Ramos (cell line): ENCODE data around the gene SV2C.
"Not testable (repeated sequence)": the region's sequence is repeated elsewhere in the genome, so short reads cannot be mapped to it uniquely, and the experiment has no call there.

Experiments
- in situ Hi-C: fragments of 300-500 bp; cut with MboI; formaldehyde crosslinking; loops from one replicate; pipeline ENCODE4 v1.14.3; 2022; ENCODE audit warnings: low sequenced_read_pairs; ENCODE audit not compliant: unreplicated experiment

Gene SV2C

GRCh38 chr5:76289692-76290091 lies 206.5 kb downstream of the SV2C start:
- in situ Hi-C loops = no loop called here

DNA sequence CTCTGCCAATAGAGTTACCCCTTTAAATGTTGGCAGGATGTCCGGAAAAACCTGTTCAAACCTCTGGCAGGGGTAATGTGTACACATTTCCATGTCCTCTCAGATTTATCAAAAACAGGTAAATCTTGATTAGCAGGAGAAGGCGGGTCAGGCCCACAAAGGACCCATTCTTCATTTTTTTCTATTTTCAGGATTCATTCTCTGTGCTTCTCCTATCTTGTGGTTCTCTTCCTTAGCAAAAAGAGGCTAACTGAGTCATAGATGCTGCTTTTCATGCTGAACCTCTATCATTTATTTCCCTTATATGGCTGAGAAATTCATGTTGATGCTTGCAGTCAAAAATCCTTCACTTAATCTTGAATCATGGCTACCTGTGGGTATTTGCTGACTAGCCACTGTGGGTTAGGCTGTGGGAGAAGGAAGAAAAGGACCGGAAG lies 207.2 kb downstream of the SV2C start:
- in situ Hi-C loops = no loop called here

DNA sequence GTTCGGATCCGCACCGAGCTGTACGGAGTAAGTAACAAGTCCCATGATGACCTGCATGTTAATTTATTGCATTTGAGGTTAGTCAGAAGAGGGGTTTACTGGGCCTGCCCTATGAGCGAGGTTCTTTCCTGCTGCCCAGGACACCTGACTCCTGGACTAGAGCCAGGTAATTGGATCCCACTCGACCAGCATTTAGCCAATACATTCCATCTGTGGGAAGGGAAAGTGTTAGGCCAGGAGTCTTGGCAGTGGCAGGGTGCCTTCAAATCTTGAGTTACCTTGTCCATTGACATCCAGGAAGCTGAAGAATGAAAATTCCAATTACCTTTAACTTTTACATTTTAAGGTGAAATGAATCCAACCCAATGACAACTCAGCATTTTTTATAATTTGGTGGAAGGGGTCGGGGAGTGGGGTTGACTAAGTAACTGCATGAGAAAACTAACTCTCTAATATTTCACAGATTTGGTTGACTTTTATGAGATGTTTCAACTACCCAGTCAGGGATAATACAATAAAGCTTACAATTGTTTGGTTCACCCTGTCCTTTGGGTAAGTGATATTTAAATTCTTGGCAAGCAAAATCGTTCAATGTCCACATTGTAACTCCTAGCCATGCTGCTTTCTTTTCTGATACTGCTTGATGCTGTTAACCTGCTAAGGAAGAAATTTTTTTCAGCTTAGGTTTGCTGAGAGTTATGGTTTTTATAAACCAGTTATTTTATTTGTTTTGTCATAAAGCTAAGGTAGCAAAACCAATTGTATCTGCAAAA lies 208.3 kb downstream of the SV2C start:
- in situ Hi-C loops = no loop called here

DNA sequence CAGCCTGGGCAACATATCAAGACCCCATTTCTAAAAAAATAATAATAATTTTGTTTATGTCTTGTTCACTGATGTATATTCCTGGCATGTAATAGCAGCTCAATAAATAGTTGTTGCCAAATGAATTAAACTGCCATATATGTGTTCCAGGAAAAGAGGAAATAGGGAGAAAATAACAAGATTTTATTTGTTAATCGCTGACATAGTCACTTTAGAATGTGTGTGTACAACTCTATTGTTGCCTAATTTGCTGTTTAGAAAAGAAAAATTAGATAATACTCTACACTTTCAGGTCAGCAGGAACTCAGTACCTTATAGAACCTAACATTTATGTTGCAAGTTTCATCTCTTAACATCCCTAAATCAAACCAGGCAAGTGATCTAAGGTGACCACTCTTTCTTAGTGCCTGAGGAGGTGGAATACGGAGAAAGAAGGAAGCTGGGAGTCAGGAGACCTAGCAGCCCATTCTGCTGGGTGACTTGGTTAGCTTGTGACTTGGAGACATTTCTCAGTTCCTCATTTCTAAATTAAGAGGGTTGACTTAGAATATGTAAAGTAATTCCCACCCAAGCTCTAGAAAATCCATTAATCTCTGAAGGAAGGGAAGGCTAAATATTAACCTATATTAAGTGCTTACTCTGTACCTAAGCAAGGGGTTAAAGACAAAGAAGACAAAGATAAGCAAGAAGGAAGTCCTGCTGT lies 209.6 kb downstream of the SV2C start:
- in situ Hi-C loops = no loop called here

DNA sequence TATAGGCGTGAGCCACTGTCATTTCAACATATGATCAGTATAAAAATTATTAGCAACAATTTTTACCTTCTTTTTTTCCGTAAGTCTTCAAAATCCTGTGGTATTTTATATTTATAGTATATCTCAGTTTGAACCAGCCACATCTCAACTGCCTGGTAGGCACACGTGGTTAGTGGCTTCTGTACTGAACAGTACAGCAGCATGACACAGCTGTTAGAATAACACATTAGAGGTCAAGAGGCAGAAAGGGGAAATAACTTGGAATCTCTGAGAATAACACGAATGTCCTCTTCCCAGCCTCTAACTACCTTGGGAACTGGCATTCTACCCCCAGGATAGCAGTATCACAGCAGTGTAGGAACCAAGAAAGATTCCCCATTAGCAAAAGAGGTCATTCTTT lies 211.4 kb downstream of the SV2C start:
- in situ Hi-C loops = no loop called here

- in situ Hi-C loops = no loop called here
These were observed 215.7 kb downstream of the SV2C start for GRCh38 chr5:76298852-76299251.

DNA sequence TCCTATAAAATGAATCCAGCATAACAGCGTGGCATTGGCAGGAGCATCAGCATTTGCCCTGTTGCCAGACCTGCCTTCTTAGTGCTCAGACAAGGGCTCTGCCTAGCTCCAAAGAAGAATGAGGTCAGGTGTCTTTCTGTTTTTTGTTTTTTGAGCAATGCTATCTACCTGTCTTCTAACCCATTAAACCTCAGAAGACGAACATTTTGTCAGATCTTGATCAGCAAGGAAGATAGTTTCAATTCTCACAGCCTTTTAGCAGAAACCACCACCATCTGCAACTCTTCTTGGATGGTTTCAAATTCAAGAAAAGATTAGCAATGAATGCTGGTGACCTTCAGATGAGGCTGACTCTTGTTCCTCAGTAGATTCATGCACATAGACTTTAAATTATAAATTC lies 216.4 kb downstream of the SV2C start:
- in situ Hi-C loops = no loop called here

DNA sequence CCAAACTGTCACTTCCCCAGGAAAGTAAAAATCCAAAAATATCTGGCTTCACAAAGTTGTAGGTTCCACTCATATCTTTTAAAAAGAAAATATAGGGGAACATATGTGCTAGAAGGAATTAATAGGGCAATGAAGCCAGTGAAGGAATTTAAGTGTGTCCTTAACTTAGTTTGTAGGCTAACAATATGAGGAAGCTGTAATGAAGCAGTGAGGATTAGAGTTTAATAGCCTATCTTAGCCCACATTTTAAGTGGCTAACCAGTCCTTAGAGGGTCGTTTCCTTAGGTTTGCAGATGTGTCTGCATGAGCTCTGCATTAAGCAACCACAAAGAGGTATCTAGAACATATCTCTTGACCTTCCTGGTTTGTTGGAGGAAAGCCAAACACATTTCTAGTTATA lies 218.7 kb downstream of the SV2C start:
- in situ Hi-C loops = not testable (repeated sequence)

DNA sequence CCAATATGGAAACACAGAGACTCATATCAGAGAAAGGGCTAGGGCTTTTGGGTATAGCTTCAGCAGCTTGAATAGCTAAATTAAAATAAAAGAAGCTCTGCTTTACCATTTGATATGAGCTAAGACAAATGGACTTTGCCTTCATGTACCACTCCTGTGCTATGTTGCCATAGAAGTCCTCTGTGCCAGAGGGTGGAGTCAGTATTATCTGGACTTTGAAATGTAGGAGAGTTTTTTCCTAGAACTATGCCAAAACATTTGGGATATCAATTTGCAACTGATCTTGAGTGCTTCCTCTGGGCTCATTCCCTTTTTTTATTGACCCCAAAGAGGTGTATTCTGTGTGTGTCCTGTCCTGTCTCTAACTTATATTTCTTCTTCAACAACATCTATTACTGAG lies 219.5 kb downstream of the SV2C start:
- in situ Hi-C loops = not testable (repeated sequence)

DNA sequence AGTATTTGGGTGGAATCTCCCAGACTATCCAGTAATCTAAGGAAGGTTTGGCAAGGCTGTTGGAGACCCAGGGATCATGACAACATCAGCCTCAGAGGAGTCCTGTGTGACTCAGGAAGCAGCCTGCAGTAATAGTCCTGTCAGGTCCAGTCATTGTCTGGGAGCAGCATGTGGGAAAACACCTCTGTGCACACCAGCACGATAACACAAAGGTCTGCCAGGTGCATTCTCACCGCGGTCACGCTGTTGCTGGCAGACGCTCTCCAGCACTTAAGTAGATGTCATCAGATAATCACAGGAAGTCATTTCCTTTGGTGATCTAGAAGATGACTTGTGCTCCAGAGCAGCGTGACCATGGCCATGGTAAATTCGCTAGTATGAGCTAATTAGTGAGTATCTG lies 220.7 kb downstream of the SV2C start:
- in situ Hi-C loops = no loop called here

GRCh38 chr5:76305269-76305668 lies 222.1 kb downstream of the SV2C start:
- in situ Hi-C loops = no loop called here

GRCh38 chr5:76305775-76306174 lies 222.6 kb downstream of the SV2C start:
- in situ Hi-C loops = no loop called here

- in situ Hi-C loops = no loop called here
These were observed 227.0 kb downstream of the SV2C start for GRCh38 chr5:76310208-76310607.

DNA sequence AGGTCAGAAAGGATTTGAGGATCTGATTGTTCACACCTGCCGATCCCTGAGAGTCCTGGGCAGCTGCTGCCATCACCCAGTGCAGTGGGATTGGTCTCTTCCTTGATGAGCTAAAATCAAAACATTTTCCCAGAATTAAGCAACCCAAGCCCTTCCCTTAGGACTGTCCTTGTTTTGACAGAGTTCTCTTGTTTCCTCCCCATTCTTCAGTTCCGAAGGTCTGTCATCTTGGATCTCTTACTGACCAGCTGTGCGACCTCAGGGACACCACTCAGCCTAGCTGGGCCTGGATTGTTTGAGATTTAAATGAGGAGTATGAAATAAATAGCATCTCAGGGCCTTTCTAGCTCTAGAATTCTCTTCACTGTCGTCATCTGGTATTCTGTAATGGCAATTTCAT lies 229.6 kb downstream of the SV2C start:
- in situ Hi-C loops = no loop called here

- in situ Hi-C loops = no loop called here
These were observed 231.5 kb downstream of the SV2C start for GRCh38 chr5:76314643-76315042.

GRCh38 chr5:76319673-76320072 lies 236.5 kb downstream of the SV2C start:
- in situ Hi-C loops = no loop called here

DNA sequence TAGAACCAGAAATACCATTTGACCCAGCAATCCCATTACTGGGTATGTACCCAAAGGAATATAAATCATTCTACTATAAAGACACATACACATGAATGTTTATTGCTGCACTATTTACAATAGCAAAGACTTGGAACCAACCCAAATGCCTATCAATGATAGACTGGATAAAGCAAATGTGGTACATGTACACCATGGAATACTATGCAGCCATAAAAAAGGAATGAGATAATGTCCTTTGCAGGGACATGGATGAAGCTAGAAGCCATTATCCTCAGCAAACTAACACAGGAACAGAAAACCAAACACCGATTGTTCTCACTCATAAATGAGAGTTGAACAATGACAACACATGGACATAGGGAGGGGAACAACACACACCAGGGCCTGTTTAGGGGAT lies 240.3 kb downstream of the SV2C start:
- in situ Hi-C loops = not testable (repeated sequence)

- in situ Hi-C loops = no loop called here
These were observed 242.1 kb downstream of the SV2C start for GRCh38 chr5:76325326-76325725.

GRCh38 chr5:76325876-76326491 lies 242.8 kb downstream of the SV2C start:
- in situ Hi-C loops = no loop called here

GRCh38 chr5:76326577-76327302 lies 243.6 kb downstream of the SV2C start:
- in situ Hi-C loops = no loop called here

- in situ Hi-C loops = no loop called here
These were observed 246.2 kb downstream of the SV2C start for GRCh38 chr5:76329346-76329745.
